NK-92 treated with Interleukin-12 subunit alpha and Interleukin-12 subunit beta, amount 100 ng/mL, for 24 hours (cell line): ENCODE measurements around the gene MYO15B.
"Not testable (repeated sequence)": the region's sequence is repeated elsewhere in the genome, so short reads cannot be mapped to it uniquely, and the experiment has no call there.

Source experiments
- DNase-seq: peaks from one replicate; lab custom pipeline; 2025; lab: John Stamatoyannopoulos, UW

The MYO15B gene

DNA sequence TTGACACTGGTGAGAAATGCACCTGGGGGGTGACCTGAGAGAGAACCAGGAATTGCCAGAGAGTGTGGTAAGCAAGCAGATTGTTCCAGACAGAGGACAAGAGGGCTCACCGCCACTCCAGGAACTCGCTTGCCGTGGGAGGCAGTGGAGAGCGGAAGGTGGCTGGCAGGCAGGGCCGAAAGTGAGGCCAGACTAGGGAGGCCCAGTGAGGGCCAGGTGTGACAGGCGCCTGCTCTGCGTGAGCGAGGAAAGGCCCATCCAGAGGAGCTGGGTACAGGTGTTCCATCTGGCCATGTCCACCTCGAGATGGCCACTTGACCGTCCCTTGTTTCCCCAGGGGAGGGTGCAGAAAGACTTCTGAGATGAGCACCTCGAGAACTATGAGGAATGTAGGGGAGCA lies 11.9 kb upstream of the MYO15B start:
- DNase-seq, result no peak

DNA sequence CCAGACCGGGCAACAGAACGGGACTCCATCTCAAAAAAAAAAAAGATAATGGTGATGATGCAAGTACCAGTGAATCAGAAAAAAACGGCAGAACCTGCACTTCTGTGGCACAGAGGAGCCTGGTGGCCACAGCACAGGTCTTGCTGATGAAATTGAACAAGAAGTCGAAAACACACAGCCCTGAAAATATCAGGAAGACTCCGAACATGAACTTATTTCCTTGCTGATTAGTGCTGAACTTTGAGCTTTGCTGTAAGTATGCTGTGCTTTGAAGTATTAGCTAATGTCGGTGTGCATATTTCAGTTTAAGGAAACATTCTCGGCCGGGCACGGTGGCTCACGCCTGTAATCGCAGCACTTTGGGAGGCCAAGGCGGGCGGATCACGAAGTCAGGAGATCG lies 10.9 kb upstream of the MYO15B start:
- DNase-seq, result no peak

DNA sequence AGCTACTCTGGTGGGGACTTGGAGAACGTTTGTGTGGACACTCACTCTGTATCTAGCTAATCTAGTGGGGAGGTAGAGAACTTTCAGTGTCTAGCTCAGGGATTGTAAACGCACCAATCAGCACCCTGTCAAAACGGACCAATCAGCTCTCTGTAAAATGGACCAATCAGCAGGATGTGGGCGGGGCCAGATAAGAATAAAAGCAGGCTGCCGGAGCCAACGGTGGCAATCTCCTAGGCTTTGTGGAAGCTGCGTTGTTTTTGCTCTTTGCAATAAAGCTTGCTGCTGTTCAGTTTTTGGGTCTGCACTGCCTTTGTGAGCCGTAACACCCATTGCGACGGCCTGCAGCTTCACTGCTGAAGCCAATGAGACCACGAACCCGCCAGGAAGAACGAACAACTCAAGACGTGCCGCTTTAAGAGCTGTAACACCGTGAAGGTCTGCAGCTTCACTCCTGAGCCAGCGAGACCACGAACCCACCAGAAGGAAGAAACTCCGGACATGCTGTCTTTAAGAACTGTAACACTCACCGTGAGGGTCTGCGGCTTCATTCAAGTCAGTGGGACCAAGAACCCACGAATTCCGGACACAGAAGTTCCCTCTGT lies 6.4 kb upstream of the MYO15B start:
- not testable (repeated sequence) for DNase-seq

DNA sequence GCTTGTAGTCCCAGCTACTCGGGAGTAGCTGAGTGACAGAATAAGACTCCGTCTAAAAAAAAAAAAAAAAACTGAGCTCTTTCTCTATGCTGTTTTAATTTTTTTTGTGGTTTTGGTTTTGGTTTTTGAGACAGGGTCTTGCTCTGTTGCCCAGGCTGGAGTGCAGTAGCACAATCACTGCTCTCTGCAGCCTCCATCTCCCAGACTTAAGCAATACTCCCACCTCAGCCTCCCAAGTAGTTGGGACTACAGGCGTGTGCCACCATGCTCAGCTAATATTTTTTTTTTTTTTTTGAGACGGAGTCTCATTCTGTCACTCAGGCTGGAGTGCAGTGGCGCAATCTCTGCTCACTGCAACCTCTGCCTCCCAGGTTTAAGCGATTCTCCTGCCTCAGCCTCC lies 4.4 kb upstream of the MYO15B start:
- DNase-seq, result not testable (repeated sequence)

DNA sequence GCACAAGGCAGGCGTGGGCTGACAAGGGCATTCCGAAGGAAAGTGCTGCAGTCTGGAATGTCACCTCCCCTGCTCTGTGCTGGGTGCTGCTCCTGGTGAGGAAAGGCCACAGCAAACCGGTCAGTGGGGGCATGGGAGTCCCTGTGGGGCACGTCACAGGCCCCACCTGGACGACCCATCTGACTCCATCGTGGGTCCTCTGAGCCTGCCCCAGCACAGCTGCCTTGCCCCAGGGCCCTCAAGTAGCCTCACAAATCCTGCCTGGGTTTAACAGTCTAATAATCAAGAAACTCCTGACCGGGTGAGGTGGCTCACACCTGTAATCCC lies 2.8 kb upstream of the MYO15B start:
- no peak for DNase-seq

DNA sequence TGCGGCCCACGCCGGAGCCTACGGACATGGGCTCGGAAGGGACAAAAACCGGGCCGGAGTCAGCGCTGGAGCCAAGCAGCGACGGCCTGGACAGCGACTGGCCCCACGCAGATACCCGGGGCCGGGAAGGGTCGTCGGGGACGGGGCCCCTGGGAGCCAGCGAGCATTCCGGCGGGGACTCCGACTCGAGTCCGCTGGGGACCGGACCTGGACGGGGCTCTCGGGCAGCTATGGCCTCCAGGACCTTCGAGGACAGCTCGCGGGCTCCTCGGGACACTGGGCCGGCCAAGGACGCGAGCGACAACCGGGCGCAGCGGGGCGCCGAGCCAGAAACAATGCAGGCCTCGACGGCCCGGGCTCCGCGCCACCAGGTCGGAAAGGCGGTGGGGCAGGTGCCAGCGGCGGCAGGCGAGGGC lies 1.0 kb downstream of the MYO15B start:
- DNase-seq, result no peak

DNA sequence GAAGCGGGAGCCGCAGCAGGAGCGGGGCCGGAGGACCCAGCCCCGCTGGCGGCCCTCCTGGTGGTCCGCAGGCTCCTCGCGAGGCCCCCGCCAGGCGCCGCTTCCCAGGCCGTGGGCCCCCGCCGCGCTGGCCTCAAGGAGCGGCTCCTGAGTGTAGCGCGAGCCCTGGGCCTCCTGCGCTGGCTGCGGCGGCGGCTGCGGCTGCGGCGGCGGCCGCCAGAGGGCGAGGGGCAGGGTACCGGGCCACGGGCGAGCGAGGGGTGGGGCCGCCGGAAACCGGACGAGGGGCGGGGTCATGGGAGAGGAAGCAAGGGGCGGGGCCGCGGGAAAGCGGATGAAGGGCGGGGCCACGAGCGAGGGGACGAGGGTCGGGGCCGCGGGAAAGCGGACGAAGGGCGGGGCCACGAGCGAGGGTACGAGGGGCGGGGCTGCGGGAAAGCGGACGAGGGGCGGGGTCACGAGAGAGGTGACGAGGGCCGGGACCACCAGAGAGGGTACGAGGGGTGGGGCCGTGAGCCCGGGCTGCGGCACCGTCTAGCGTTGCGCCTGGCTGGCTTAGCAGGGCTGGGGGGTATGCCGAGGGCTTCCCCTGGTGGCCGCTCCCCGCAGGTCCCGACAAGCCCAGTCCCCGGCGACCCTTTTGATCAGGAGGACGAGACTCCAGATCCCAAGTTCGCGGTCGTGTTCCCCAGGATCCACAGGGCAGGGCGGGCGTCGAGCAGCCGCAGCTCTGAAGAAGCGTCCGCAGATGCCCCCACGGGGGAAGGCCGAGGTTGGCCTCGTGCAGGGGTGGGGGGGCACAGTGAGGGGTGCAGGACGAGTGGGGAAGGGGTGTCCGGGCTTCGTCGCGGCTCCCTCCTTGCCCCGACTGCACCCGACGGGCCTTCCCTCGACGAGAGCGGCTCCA lies 1.7 kb downstream of the MYO15B start:
- peak; percentile 90 for DNase-seq

DNA sequence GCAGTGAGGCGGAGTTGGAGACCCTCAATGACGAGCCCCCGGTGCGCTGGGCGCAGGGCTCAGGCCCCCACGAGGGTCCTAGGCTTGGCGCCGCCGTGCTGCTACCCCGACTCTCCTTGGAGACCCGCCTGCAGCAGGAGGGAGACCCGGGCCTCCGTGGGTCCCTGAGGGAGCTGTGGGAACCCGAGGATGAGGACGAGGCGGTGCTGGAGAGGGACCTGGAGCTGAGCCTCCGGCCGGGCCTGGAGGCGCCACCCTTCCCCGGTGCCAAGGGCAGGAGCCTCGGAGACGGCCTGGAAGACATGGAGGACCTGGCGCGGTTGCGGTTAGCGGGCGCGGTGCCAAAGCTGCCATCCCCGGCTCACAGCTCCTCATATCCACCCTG lies 2.3 kb downstream of the MYO15B start:
- no peak for DNase-seq

DNA sequence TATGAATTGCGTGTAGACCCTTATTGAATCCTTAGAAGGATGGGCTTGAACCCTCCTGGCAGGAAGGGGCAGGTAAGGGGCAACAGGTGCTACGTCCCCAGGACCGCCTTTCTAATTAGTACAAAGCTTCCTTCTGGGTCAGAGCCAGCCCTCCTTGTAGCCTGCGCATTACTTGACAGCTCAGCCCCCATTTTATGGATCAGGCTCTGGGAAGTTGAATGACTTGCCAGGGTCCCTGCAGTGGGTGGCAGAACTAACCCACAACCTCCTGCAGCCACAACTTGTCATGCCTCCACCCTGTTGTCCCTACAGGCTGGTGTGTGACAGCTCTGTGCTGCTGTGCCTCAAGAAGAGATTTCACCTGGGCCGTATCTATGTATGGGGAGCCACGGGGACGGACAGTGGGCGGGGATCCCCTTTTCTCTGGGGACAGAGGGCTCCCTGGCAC lies 2.7 kb downstream of the MYO15B start:
- no peak for DNase-seq

DNA sequence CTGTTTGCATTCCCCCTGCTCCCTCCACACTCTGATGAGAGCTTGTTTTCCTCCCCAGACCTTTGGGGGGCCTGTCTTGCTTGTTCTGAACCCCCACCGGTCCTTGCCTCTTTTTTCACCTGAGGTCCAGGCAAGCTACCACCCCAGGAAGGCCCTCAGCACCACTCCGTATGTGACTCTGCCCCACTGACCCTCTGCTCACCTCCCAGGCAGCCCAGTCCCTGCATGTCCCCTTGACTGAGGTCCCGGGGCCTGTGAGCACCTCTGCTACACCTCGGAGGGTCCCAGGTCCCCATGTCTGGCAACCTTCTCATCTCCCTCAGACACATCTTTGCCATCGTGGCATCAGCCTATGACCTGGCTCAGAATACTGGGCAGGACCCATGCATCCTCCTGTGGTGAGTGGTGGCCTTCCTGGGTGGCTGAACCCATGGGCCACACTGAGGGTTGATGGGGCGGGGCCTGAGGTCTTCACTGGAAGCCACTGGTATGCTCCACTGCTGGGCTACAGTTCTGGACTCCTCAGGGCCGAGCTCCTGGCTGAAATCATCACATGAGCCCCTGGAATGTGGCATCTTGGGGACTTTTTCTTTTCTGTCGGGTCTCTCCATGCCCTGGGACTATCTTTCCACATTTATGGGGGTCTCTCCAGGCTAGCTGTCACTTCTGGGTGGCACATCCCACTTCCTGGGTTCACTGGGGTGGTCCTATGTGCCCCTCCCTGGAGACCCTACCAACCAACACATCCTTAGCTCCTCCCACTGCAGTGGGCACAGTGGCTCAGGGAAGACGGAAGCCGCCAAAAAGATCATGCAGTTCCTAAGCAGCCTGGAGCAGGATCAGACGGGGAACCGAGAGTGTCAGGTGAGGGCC lies 3.5 kb downstream of the MYO15B start:
- DNase-seq, result no peak

DNA sequence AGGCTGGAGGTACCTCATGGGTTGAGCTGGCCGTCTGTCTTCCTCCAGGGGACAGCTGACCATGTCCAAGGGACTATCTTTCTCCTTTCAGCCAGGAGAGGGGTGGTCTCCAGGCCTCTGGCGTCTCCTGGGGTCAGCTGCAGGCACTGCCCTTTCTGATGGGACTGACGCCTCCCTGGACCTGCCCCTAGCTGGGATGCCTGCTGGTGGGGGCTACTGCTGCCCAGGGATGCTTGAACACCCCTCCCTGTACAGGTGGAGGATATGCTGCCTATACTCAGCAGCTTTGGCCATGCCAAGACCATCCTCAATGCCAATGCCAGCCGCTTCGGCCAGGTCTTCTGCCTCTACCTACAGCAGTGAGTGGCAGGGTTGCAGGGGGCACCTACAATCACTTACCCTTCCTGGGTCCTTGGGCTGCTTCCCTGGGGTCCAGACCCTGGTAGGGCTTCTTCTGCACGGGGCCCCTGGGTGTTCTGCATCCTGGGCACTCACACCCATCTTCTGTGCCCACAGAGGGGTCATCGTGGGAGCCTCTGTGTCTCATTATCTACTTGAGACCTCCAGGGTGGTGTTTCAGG lies 4.2 kb downstream of the MYO15B start:
- DNase-seq, result no peak

DNA sequence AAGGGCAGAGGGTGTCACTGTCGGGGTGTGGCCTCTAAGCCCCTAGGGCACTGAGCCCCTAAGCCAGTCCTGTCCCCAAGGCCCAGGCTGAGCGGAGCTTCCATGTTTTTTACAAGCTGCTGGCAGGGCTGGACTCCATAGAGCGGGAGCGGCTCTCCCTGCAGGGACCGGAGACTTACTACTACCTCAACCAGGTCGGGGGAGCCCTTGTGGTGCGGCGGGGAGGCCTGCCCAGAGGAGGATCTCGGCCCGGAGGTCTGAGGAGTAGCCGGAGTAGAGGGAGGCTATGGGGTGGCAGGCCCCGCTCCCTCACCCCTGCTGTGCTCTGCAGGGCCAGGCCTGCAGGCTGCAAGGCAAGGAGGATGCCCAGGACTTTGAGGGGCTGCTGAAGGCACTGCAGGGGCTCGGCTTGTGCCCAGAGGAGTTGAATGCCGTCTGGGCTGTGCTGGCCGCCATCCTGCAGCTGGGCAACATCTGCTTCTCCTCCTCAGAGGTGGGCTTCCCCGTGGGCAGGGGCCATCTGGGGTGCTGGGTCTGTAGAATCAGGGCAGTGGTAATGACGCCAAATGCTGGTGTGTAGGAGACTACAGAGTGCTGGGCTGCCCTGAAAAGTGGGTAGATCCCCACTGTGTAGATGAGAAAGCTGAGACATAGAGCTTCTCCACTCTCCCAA lies 4.9 kb downstream of the MYO15B start:
- no peak for DNase-seq

DNA sequence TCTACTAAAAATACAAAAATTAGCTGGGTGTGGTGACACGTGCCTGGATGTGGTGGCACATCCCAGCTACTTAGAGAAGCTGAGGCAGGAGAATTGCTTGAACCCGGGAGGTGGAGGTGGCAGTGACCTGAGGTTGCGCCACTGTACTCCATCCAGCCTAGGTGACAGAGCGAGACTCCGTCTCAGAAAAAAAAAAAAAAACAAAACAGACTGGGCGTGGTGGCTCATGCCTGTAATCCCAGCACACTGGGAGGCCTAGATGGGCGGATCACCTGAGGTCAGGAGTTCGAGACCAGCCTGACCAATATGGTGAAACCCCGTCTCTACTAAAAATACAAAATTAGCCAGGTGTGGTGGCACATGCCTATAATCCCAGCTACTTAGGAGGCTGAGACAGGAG lies 5.8 kb downstream of the MYO15B start:
- not testable (repeated sequence) for DNase-seq

DNA sequence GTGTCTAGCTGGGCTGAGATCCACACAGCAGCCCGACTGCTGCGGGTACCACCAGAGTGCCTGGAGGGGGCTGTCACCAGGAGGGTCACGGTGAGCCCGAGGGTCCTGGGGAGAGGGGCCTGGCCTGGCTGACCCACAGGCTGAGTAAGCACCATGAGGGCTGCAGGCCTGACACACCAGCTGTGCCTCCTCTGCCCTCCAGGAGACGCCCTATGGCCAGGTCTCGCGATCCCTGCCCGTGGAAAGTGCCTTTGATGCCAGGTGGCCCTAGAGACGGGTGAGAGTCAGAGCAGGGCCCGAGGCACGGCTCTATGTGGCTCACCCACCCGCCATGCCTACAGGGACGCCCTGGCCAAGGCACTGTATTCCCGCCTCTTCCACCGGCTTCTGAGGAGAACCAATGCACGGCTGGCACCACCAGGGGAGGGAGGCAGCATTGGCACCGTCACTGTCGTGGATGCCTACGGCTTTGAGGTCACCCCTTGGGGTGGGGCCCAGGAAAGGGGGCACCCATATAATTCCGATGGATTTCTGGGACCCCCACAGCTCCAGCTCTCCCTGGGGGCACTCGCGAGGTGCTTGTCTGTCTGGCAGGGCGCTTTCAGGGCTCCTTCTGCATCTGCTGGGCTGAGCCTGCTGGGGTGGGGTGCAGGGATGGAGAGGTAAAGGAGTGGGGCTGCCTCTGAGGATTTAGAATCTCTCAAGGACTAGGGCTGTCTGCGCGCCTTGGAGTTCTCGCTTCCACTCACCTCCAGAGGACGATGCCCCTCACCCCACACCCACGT lies 7.1 kb downstream of the MYO15B start:
- no peak for DNase-seq

DNA sequence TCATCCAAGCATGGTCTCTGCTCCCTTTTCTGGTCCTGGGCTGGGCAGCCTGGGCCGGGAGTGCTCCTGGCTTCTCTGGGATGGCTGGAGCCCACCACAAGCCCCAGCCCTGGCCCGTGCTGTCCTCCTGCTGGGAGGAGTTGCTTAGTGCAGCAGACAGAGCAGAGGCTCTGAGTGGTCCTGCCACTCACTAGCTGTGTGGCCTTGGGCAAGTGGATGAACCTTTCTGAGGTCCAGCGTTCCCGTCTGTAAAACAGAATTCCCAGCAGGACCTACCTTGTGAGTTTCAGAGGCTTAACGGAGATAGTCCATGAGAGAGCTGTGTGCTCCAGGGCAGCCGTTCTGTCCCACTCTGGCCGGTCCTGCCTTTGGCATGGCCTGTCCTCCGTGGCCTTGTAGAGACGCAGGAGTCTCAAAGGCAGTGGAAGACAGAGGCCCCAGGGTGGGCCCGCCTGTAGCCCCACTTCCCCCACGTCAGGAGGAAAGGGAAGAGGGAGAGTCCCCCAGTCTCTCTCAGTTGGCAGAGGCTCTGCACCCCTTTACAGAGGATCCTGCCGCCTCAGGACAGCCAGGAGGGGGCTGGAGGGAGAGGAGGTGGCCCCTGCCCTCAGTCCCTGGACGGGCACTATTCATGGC lies 7.8 kb downstream of the MYO15B start:
- no peak for DNase-seq

DNA sequence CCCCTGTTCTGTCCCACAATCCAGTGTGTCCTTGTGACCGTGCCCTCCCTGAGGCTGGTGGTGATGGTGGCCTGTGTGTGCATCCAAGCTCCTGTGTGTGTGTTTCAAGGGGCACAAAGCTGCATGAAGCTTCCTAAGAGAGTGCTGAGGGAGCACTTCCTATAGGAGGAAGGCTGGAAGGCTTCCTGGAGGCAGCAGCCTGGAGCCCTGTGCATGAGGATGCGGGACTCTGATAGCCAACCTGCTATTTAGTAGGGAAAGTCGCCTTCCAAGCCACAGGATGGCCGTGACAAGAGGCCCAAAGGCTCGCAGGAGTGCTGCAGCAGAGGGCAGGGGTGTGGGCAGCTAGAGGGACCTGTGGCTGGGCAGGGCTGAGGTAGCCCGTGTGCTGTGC lies 8.3 kb downstream of the MYO15B start:
- no peak for DNase-seq

DNA sequence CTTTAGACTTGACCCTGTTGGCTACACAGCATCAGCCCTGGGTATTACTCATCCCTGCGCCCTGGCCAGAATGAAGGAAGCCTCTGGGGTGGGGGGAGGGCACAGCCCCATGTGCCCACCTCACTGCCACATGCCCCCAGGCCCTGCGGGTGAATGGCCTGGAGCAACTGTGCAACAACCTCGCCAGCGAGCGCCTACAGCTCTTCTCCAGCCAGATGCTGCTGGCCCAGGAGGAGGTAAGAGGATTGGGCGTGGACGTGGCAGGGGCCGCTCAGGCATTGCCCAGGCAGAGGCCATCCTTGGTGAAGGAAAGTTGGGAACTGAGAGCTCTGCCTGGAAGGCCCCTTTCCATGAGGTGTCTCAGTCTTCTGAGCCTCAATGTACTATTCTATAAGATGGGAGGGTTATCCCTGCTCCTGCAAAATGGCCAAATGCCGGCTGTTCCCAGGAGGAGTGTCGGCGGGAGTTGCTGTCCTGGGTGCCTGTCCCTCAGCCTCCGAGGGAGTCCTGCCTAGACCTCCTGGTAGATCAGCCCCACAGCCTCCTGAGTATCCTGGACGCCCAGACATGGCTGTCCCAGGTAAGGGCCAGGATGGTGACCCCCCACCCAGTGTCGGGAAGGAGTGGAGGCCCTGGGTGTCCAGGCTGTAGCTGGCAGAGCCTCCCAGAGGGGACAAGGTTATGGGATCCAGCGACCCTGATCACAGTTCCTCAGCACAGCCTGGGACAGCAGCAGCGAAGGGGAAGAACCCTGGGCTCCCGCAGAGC lies 8.9 kb downstream of the MYO15B start:
- DNase-seq, result no peak

DNA sequence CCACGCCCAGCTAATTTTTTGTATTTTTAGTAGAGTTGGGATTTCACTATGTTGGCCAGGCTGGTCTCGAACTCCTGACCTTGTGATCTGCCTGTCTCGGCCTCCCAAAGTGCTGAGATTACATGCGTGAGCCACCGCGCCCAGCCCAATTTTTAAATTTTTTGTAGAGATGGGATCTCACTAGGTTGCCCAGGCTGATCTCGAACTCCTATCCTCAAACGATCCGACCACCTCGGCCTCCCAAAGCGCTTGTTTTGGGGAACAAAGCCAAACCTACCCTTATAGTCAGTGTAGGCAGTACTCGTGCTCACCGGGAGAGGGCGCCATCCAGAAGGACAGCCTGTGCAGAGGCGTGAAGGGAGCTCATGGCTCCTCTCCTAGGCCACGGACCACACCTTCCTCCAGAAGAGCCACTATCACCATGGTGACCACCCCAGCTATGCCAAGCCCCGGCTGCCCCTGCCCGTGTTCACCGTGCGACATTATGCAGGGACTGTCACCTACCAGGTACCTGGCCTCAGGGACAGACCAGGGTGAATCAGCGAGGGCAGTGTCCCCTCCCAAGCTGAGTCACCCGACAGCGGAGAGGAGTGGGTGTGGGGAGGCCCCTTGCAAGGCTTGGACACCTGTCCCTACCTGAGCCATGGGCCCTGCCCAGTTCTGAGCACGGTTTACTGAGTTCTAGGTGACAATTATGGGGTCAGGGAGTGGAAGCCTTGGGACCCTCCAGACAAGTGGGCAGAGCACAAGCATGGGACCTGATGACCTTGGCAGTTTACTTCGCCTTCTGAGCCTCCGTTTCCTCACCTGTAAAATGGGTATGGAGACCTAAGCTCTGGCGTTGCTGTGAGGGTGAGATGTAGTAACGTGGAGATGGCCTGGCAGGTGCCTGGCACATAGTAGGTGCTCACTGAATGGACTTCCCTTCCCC lies 13.7 kb downstream of the MYO15B start:
- DNase-seq, result no peak

DNA sequence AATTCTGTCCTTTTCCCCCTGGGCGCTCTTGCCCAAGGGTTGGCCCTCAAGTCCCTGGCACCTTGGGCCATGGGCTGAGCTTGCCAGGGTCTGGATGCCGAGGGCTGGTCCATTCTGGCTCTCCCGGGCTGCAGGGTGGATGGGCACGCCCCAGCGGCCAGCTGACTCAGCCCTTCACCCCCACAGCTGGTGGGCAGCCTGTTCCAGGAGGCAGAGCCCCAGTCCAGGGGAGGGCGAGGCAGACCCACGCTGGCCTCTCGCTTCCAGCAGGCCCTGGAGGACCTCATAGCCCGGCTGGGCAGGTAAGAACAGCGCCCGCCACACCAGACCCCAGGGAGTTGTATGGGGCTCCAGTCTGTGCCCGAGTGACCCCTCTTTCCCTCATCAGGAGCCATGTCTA lies 15.0 kb downstream of the MYO15B start:
- no peak for DNase-seq
